ENCODE results near the gene TTF1. TPM values are rescaled to one million over a fixed set of nuclear protein-coding genes. Genes with fewer than 3 reads are reported as not detected.

Gene TTF1
- total RNA-seq, 2 experiments from 2014 or later: 32.3 to 35.1 TPM

DNA sequence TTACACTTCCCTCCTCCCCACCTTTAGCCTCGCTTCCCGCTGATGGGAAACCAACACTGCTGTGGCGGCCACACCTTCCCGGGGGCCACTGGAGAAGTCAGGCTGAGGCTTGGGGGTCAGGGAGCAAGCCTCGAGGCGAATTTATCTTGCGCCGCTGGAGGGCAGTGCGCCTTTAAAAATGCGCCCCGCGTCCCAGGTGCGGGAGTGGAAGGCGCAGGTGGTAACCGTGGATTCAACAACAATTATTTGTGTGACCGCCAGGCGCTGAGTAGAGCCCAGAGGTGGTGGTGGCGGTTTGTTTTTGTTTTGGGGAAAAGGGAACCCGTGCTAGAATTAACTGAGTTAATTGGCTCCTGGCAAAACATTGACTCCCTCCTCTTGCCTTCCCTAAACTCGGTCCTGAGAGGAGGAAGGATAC, 4.5 kb upstream of the TTF1 start:
- Mint-ChIP-seq H3K36me3 (ENCODE audit: low read depth) (peaks cover 3% of the 10 kb centered on the region), H3K27me3 (ENCODE audit: low read depth) (peaks cover 48% of the 10 kb centered on the region), H3K4me3 (peak overlapping the region; percentile 64), H3K9me3 (ENCODE audit: insufficient read depth) (no peaks in the 10 kb centered on the region), H3K27ac (no peak overlapping the region), H3K4me1 (ENCODE audit: low read depth) (peaks cover 27% of the 10 kb centered on the region)
- DNase-seq (peak; percentile 84), ATAC-seq (peak; percentile 68)
- ChIA-PET CTCF (interaction anchor here (0.7 to 3.7 kb wide), 4 partner anchors 11 to 165 kb away, joined by 3 to 33 read pairs (median 3); no protein-coding TSS in a partner anchor), POLR2A (no interaction called here)

DNA sequence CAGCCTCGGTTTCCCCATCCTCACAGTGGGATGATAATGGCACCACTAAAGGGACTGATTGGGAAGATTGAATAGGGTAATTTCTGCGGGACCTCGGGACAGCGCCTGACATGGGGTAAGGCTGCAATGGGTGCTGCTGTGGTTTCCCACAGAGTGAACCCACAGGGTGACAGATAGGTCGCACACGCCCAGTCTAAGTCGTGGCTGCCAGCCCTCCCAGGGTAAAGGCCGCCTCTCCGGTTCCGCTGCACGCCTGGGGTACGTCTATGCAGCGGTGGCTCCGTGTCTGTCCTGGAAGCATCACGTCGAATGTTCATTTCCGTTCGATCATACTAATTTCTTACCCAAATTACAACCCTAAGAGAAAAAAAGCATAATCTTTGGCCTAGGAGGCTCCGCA, 4.0 kb upstream of the TTF1 start:
- H3K36me3 Mint-ChIP-seq (ENCODE audit: low read depth): peaks cover 5% of the 10 kb centered on the region

DNA sequence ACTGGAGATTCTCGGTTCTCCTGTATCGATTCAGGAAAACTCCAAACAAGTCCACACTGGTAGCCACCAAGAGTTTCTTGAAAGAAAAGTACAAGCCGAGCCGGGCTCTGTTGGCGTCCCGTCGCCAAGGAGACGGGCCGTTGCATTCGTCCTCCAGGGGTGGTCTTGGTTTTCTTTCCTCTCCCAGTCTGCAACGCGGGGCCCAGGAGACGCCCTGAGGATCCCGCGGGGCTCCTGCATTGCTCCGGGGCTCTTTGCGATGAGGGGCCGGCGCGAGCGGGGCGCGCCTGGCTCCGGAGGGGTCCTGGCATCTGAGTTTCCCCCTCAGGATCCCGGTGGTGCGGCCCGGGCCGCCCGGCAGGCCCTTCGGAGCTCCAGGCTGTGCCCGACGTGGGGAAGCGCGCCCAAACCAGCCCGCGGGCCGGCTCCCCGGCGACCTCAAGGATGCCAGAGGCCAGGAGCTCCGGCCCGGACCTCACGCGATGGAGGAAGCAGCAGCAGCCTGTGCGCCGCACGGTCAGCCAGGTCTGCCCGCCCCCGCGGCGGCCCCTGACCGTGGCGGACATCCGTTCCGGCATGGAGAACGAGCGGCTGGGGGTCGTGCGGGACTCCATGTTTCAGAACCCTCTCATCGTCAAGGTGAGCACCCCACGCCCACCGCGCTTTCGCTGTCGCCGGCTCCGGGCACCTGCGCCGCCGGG, 3.3 kb upstream of the TTF1 start, which contains the start of gene CFAP77:
TSS of gene CFAP77 (plus strand) at position 384 of the 701 bp plus-strand sequence. CDS start at position 445, 61 bp downstream.
- Mint-ChIP-seq H3K4me1 (ENCODE audit: low read depth) (peaks cover 33% of the 10 kb centered on the region), H3K4me3 (peak within 1 kb of the TSS; percentile 64), H3K27me3 (ENCODE audit: low read depth) (peaks cover 38% of the 10 kb centered on the region), H3K9me3 (ENCODE audit: insufficient read depth) (no peaks in the 10 kb centered on the region), H3K36me3 (ENCODE audit: low read depth) (peaks cover 9% of the 10 kb centered on the region), H3K27ac (no peak within 1 kb of the TSS)
- POLR2A ChIA-PET: no interaction called here
- CTCF ChIA-PET: interaction anchor here (0.7 to 3.7 kb wide), 4 partner anchors 10 to 284 kb away, joined by 3 to 33 read pairs (median 4); no protein-coding TSS in a partner anchor
- peak; percentile 58 for DNase-seq
- peak; percentile 46 for ATAC-seq

More for the DNA sequence above, 4.0 kb upstream of the TTF1 start:
- H3K27me3 Mint-ChIP-seq (ENCODE audit: low read depth): peaks cover 45% of the 10 kb centered on the region
- ATAC-seq (peak; percentile 40), DNase-seq (peak; percentile 38)
- H3K9me3 Mint-ChIP-seq (ENCODE audit: insufficient read depth): no peaks in the 10 kb centered on the region
- H3K27ac Mint-ChIP-seq: no peak overlapping the region
- H3K4me3 Mint-ChIP-seq: peak overlapping the region; percentile 64
- H3K4me1 Mint-ChIP-seq (ENCODE audit: low read depth): peaks cover 30% of the 10 kb centered on the region
- ChIA-PET POLR2A (no interaction called here), CTCF (interaction anchor here (0.7 to 3.7 kb wide), 5 partner anchors 11 to 165 kb away, joined by 3 to 33 read pairs (median 3); no protein-coding TSS in a partner anchor)

DNA sequence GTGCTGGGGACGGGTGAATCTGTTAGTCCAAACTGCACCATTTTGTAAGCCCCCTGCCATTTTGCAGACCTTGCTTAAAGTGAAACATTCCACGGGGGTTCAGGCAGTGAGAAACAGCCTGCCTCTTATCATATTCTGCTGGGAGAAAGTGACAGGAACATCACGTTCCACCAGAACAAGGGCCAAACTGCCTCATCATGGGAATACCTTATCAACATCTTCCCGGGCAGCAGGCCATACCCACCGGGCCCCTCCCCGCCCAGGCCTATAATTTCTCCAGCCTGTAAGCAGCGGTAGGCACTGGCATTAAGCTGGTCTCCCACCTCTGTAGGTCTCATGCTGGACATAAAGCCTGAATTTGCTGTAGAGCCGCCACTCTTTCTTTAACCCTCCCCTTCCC, 1.9 kb upstream of the TTF1 start:
- Mint-ChIP-seq H3K9me3 (ENCODE audit: insufficient read depth) (no peaks in the 10 kb centered on the region), H3K4me3 (no peak overlapping the region), H3K27me3 (ENCODE audit: low read depth) (peaks cover 25% of the 10 kb centered on the region), H3K4me1 (ENCODE audit: low read depth) (peaks cover 45% of the 10 kb centered on the region), H3K27ac (no peak overlapping the region), H3K36me3 (ENCODE audit: low read depth) (peaks cover 14% of the 10 kb centered on the region)
- DNase-seq (no peak), ATAC-seq (no peak)
- ChIA-PET CTCF (no interaction called here), POLR2A (no interaction called here)

DNA sequence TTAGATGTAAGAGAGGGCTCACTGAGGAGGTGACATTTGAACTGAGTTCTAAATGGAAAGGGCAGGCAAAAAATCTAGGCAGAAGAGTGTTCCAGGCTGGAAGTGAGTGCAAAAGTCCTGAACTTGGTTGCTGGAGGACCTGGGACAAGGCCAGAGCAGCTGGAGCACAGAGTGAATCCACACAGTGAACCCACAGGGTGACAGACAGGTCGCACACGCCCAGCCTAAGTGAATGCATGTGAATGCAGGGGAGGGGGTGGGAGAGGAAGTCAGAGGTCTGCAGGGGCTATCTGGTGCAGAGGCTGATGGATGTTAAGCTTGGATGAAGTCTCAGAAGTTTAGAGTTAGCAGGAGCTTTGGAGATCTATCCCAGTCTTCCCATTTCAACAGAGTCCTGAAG, 556 bp upstream of the TTF1 start:
- Mint-ChIP-seq H3K4me1 (ENCODE audit: low read depth) (peaks cover 51% of the 10 kb centered on the region), H3K9me3 (ENCODE audit: insufficient read depth) (no peaks in the 10 kb centered on the region), H3K4me3 (peak overlapping the region; percentile 95), H3K27me3 (ENCODE audit: low read depth) (peaks cover 17% of the 10 kb centered on the region), H3K27ac (peak overlapping the region; percentile 83), H3K36me3 (ENCODE audit: low read depth) (peaks cover 22% of the 10 kb centered on the region)
- ATAC-seq: no peak
- CTCF ChIA-PET: no interaction called here
- DNase-seq: no peak
- POLR2A ChIA-PET: no interaction called here

DNA sequence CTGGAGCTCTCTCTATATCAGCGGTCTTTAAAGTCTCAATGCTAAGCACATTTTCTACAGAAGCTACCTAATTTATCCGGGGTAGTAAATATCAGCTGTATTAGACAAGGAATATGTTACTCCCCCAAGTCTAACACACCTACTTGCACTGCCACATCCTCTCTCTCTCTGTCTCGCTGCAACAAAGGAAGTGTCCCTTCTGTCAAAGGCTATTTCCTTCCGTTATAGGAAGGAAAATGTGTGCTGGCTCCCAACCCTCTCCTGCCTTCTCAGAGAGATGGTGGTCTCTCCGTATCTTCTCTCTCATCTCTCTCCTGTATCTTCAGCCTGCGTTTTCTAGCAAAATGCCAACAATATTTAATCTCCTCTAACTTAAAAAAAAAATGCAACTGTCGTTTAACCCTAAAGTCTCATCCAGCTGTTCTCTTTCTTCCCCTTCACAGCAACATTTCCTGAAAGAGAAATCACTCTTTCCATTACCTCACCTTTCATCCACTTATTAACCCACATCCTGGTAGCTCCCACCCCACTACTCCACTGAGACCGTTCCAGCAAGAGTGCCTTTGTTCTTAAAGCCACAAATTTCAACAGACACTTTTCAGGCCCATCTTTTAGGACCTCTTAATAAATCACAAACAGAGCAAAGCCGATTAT, 2.3 kb downstream of the TTF1 start:
- Mint-ChIP-seq H3K36me3 (ENCODE audit: low read depth) (peaks cover 44% of the 10 kb centered on the region), H3K4me3 (peak overlapping the region; percentile 95), H3K9me3 (ENCODE audit: insufficient read depth) (no peaks in the 10 kb centered on the region), H3K27me3 (ENCODE audit: low read depth) (peaks cover 2% of the 10 kb centered on the region), H3K4me1 (ENCODE audit: low read depth) (peaks cover 40% of the 10 kb centered on the region), H3K27ac (peak overlapping the region; percentile 83)
- CTCF ChIA-PET: interaction anchor here (0.9 to 1.1 kb wide), 4 partner anchors 8 to 240 kb away, joined by 3 to 4 read pairs (median 3); no protein-coding TSS in a partner anchor
- POLR2A ChIA-PET: interaction anchor here (0.6 to 1.9 kb wide), 9 partner anchors 9 to 163 kb away, joined by 3 to 9 read pairs (median 3); partner anchors contain the start of gene SETX
- ATAC-seq (peak; percentile 64), DNase-seq (peak; percentile 62)

DNA sequence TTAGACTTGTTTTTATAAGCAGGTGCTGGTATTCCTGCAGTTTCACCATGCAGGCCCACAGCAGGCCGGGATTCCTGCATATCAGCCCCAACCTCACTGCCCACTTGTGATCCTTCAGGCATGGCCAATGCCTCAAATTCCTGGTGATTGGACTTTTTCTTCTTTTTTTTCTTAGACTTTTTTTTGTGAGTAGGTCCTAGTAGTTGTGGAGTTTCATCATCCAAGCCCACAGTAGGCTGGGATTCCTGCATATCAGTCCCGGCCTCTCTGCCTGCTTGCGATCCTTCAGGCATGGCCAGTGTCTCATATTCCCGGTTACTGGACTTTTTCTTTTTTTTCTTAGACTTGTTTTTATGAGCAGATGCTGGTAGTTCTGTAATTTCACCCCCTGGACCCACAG, 4.8 kb downstream of the TTF1 start:
- Mint-ChIP-seq H3K27ac (no peak overlapping the region), H3K36me3 (ENCODE audit: low read depth) (peaks cover 58% of the 10 kb centered on the region), H3K4me1 (ENCODE audit: low read depth) (peaks cover 33% of the 10 kb centered on the region), H3K27me3 (ENCODE audit: low read depth) (no peaks in the 10 kb centered on the region), H3K4me3 (no peak overlapping the region), H3K9me3 (ENCODE audit: insufficient read depth) (no peaks in the 10 kb centered on the region)
- ChIA-PET POLR2A (no interaction called here), CTCF (no interaction called here)
- DNase-seq: no peak
- ATAC-seq: no peak

DNA sequence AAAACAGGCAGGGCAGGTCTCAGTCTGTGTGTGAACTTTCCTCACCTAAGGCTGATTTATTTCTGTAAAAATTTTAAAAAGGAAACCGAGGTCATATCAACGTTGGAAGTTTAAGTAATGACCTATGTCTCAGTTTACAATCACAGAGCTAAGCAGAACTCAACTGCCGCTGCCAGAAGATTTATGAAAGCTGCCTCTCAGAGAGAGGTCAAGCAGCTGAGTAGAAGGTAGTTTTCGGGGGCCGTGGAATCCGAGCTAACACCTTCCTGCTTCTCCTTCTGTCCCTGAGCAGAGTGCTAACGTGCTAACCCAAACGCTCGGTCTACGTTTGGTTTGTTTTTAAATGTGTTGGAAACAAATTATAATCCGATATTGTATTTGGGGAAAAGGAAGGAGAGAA, 11.1 kb downstream of the TTF1 start:
- ATAC-seq (no peak), DNase-seq (no peak)
- peaks cover 2% of the 10 kb centered on the region for H3K4me1 Mint-ChIP-seq (ENCODE audit: low read depth)
- H3K27me3 Mint-ChIP-seq (ENCODE audit: low read depth): no peaks in the 10 kb centered on the region
- no peak overlapping the region for H3K4me3 Mint-ChIP-seq
- no peak overlapping the region for H3K27ac Mint-ChIP-seq
- CTCF ChIA-PET: no interaction called here
- POLR2A ChIA-PET: interaction anchor here (1.7 kb wide), 1 partner anchor 9 kb away, joined by 4 read pairs; no protein-coding TSS in a partner anchor
- H3K9me3 Mint-ChIP-seq (ENCODE audit: insufficient read depth): no peaks in the 10 kb centered on the region
- peaks cover 64% of the 10 kb centered on the region for H3K36me3 Mint-ChIP-seq (ENCODE audit: low read depth)

DNA sequence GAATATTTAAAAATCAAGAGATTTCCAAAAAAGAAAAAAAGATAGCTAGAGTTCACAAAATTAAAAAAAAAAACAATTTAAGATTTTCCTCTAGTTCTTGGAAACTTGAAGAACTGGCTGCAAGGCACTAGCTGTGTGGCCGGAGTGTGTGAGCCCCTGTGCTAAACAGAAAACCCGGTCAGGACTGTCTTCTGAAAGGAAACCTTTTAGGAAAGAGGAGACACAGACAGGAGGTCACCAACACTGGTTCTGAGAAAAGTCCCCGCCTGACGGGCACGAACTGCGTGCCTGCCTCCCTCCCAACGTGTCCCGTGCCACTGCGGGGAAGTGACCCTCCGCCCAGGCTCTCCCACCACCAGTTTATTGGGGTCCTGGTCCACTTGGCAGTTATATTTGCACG, 15.2 kb downstream of the TTF1 start:
- CTCF ChIA-PET: interaction anchor here (1.3 kb wide), 1 partner anchor 123 kb away, joined by 3 read pairs; no protein-coding TSS in a partner anchor
- POLR2A ChIA-PET: interaction anchor here (1.3 kb wide), 1 partner anchor 9 kb away, joined by 4 read pairs; no protein-coding TSS in a partner anchor
- H3K36me3 Mint-ChIP-seq (ENCODE audit: low read depth): peaks cover 68% of the 10 kb centered on the region
- ATAC-seq (no peak), DNase-seq (no peak)
- no peak overlapping the region for H3K4me3 Mint-ChIP-seq
- H3K4me1 Mint-ChIP-seq (ENCODE audit: low read depth): no peaks in the 10 kb centered on the region
- no peak overlapping the region for H3K27ac Mint-ChIP-seq
- no peaks in the 10 kb centered on the region for H3K27me3 Mint-ChIP-seq (ENCODE audit: low read depth)
- H3K9me3 Mint-ChIP-seq (ENCODE audit: insufficient read depth): no peaks in the 10 kb centered on the region

DNA sequence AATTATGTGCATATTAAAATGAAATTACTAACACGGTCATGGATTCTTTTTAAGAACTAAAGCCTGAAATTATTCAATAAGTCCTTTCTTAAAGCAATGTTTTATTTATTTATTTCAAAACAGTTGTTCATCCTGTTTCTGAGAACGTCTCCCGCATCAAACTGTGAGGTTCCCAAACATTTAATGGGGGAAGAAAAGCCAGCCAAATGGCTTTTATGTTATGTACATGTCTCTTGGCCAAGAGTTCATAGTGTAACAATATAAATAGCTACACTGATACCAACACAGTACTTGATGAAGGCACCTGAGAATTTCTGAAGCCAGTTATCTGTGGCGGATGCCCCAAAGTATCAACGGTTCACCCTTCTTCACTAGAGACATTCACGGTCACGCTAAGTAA, 15.7 kb downstream of the TTF1 start:
- ChIA-PET CTCF (interaction anchor here (1.3 kb wide), 1 partner anchor 122 kb away, joined by 3 read pairs; no protein-coding TSS in a partner anchor), POLR2A (interaction anchor here (1.3 to 1.4 kb wide), 2 partner anchors 9 to 13 kb away, joined by 3 to 4 read pairs; no protein-coding TSS in a partner anchor)
- ATAC-seq (no peak), DNase-seq (no peak)
- no peaks in the 10 kb centered on the region for H3K27me3 Mint-ChIP-seq (ENCODE audit: low read depth)
- H3K27ac Mint-ChIP-seq: no peak overlapping the region
- H3K9me3 Mint-ChIP-seq (ENCODE audit: insufficient read depth): no peaks in the 10 kb centered on the region
- H3K36me3 Mint-ChIP-seq (ENCODE audit: low read depth): peaks cover 67% of the 10 kb centered on the region
- no peak overlapping the region for H3K4me3 Mint-ChIP-seq
- H3K4me1 Mint-ChIP-seq (ENCODE audit: low read depth): no peaks in the 10 kb centered on the region

DNA sequence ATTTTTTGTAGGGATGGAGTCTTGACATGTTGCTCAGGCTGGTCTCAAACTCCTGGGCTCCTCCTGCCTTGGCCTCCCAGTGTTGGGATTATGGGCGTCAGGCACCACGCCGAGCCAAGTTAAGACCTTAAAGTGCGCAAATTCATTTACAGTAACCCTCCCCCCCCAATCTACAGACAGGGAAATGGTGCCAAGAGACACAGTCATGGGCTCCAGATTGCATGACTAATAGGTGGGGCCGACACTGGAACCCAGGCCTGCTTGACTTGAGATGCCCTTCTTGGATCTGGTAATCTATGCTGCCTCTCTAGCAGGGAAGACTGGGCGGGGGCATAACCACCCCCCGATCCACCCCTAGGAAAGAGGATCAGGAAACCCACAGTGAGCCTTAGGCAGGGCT, 19.5 kb downstream of the TTF1 start:
- ATAC-seq: no peak
- Mint-ChIP-seq H3K4me3 (no peak overlapping the region), H3K9me3 (ENCODE audit: insufficient read depth) (no peaks in the 10 kb centered on the region), H3K4me1 (ENCODE audit: low read depth) (peaks cover 29% of the 10 kb centered on the region), H3K27me3 (ENCODE audit: low read depth) (no peaks in the 10 kb centered on the region), H3K27ac (no peak overlapping the region), H3K36me3 (ENCODE audit: low read depth) (peaks cover 82% of the 10 kb centered on the region)
- ChIA-PET POLR2A (interaction anchor here (0.8 kb wide), 1 partner anchor 15 kb away, joined by 3 read pairs; no protein-coding TSS in a partner anchor), CTCF (no interaction called here)
- DNase-seq: no peak
